Ascending aorta (tissue), 2 donors: ENCODE results near the gene CFAP119. TPM values are rescaled to one million over a fixed set of nuclear protein-coding genes. Genes with fewer than 3 reads are reported as not detected.

Experiments
- DNase-seq, 2 donors: peaks; one replicate each; pipeline ENCODE4 v3.0.0-alpha.2; 2019; ENCODE audit warnings: low spot score in 2 of 2
- H3K27ac ChIP-seq, 2 donors: fragments of 200-600 bp; sonication (generic); one replicate each; pipeline ENCODE4 v1.5.1; 2016 to 2017; ENCODE audit warnings: mild to moderate bottlenecking in 1 of 2
- H3K27me3 ChIP-seq: fragments of 200-600 bp; sonication (generic); one replicate; pipeline ENCODE4 v1.5.1; 2017
- H3K36me3 ChIP-seq, 2 donors: fragments of 200-600 bp; sonication (generic); one replicate each; pipeline ENCODE4 v1.5.1; 2016
- H3K4me1 ChIP-seq, 2 donors: fragments of 200-600 bp; sonication (generic); one replicate each; pipeline ENCODE4 v1.5.1; 2016 to 2017; ENCODE audit warnings: mild to moderate bottlenecking in 1 of 2
- H3K4me3 ChIP-seq, 2 donors: fragments of 200-600 bp; sonication (generic); one replicate each; pipeline ENCODE4 v1.5.1; 2016 to 2017; ENCODE audit warnings: mild to moderate bottlenecking in 1 of 2
- H3K9me3 ChIP-seq, 2 donors: fragments of 200-600 bp; sonication (generic); one replicate each; pipeline ENCODE4 v1.5.1; 2016
- intact Hi-C: fragments of 100-400 bp; cut with DNase I; formaldehyde crosslinking; loops from one replicate; pipeline ENCODE4 v1.15.1; 2023
- total RNA-seq: library from RNA; depleted of rRNA; stranded (reverse); fragments of >200 nt; gene quantifications from one replicate; pipeline ENCODE4 v1.1.0, GENCODE V29; 2016
- TF ChIP-seq, protein P1 (sequence below), 3 experiments: fragments of 200-600 bp in 2 of 3; fragments of 450-650 bp in 1 of 3; sonication (generic) in 2 of 3; IDR thresholded peaks; one replicate each; pipeline ENCODE4 v1.5.1; 2016 to 2019; ENCODE audit warnings: antibody characterized with exemption in 3 of 3, mild to moderate bottlenecking in 1 of 3, moderate library complexity in 1 of 3

Gene CFAP119
- total RNA-seq, 1 donor from 2014 or later: not detected

GRCh38 chr16:30721606-30722005 lies 40.3 kb downstream of the CFAP119 start:
- no peak overlapping the region for H3K27ac ChIP-seq
- H3K4me1 ChIP-seq: no peaks in the 10 kb centered on the region
- no peaks in the 10 kb centered on the region for H3K9me3 ChIP-seq
- no peak for DNase-seq
- no peak overlapping the region for H3K4me3 ChIP-seq
- TF ChIP-seq, protein P1, sequence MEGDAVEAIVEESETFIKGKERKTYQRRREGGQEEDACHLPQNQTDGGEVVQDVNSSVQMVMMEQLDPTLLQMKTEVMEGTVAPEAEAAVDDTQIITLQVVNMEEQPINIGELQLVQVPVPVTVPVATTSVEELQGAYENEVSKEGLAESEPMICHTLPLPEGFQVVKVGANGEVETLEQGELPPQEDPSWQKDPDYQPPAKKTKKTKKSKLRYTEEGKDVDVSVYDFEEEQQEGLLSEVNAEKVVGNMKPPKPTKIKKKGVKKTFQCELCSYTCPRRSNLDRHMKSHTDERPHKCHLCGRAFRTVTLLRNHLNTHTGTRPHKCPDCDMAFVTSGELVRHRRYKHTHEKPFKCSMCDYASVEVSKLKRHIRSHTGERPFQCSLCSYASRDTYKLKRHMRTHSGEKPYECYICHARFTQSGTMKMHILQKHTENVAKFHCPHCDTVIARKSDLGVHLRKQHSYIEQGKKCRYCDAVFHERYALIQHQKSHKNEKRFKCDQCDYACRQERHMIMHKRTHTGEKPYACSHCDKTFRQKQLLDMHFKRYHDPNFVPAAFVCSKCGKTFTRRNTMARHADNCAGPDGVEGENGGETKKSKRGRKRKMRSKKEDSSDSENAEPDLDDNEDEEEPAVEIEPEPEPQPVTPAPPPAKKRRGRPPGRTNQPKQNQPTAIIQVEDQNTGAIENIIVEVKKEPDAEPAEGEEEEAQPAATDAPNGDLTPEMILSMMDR (IDR thresholded peaks at IDR 0.05): no peak
- intact Hi-C loops: no loop called here
- no peaks in the 10 kb centered on the region for H3K27me3 ChIP-seq
- H3K36me3 ChIP-seq: peaks cover 87 to 92% of the 10 kb centered on the region in 2 donors

DNA sequence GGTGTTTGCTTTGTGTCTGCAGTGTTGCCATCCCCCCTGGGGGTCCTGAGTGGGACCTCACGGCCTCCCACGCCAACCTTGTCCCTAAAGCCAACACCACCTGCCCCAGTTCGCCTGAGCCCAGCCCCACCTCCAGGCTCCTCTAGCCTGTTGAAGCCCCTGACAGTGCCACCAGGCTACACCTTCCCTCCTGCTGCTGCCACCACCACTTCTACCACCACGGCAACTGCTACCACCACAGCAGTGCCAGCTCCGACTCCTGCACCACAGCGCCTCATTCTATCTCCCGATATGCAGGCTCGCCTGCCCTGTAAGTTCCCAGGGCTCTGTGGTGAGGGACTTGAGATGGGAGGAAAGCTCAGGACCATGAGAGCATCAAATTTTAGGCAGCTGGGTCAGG lies 40.7 kb downstream of the CFAP119 start:
- Histone ChIP-seq H3K27ac (no peak overlapping the region), H3K9me3 (no peaks in the 10 kb centered on the region), H3K36me3 (peaks cover 91 to 92% of the 10 kb centered on the region in 2 donors), H3K4me3 (no peak overlapping the region), H3K4me1 (no peaks in the 10 kb centered on the region), H3K27me3 (no peaks in the 10 kb centered on the region)
- TF ChIP-seq, protein P1 (IDR thresholded peaks at IDR 0.05): no peak
- DNase-seq: no peak
- intact Hi-C loops: no loop called here

DNA sequence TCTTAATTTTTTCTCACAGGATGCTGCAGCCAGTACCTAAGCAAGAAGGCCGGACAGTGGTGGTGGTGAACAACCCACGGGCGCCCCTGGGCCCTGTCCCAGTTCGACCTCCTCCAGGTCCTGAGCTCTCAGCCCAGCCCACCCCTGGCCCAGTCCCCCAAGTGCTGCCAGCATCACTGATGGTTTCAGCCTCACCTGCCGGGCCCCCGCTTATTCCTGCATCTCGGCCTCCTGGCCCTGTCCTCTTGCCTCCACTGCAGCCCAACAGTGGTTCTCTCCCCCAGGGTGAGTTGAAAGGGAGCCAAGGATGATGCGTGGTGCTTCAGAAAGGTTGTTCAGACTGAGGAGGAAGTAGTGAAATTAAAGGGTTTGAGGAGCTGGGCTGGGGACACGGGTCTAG lies 41.2 kb downstream of the CFAP119 start:
- TF ChIP-seq, protein P1 (IDR thresholded peaks at IDR 0.05): no peak
- no peak for DNase-seq
- Histone ChIP-seq H3K4me1 (no peaks in the 10 kb centered on the region), H3K9me3 (no peaks in the 10 kb centered on the region), H3K36me3 (peaks cover 92 to 96% of the 10 kb centered on the region in 2 donors), H3K4me3 (no peak overlapping the region), H3K27me3 (no peaks in the 10 kb centered on the region), H3K27ac (no peak overlapping the region)
- intact Hi-C loops: no loop called here

DNA sequence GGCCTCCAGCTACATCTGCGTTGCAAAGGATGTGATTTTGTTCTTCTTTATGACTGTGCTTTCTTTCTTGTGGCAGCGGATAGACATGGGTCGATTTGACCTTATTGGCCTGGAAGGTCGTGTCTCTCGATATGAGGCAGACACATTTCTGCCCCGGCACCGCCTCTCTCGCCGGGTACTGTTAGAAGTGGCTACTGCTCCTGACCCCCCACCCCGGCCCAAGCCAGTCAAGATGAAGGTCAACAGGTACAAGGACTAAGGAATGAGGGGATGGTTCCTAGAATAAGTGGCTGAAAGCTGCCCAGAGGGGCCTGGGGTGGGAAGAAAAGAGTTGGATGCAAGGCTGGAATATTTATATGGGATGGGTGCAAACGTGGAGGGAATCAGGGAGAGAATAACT lies 41.8 kb downstream of the CFAP119 start:
- TF ChIP-seq, protein P1 (IDR thresholded peaks at IDR 0.05): no peak
- no peak for DNase-seq
- intact Hi-C loops: no loop called here
- Histone ChIP-seq H3K4me1 (no peaks in the 10 kb centered on the region), H3K36me3 (peaks cover 93 to 98% of the 10 kb centered on the region in 2 donors), H3K9me3 (no peaks in the 10 kb centered on the region), H3K4me3 (no peak overlapping the region), H3K27ac (no peak overlapping the region), H3K27me3 (no peaks in the 10 kb centered on the region)

GRCh38 chr16:30715750-30716445 lies 46.0 kb downstream of the CFAP119 start:
- Histone ChIP-seq H3K27me3 (no peaks in the 10 kb centered on the region), H3K9me3 (no peaks in the 10 kb centered on the region), H3K27ac (peak overlapping the region in 1 of 2 donors; percentile 33), H3K4me1 (no peaks in the 10 kb centered on the region), H3K36me3 (peaks cover 94 to 95% of the 10 kb centered on the region in 2 donors), H3K4me3 (no peak overlapping the region)
- intact Hi-C loops: no loop called here
- no peak for DNase-seq
- TF ChIP-seq, protein P1 (IDR thresholded peaks at IDR 0.05): no peak
